ENCODE measurements around the gene ACTN4. TPM values are rescaled to one million over a fixed set of nuclear protein-coding genes. Genes with fewer than 3 reads are reported as not detected.
"Not testable (repeated sequence)": the region's sequence is repeated elsewhere in the genome, so short reads cannot be mapped to it uniquely, and the experiment has no call there.

ACTN4 gene
- total RNA-seq, 2 experiments from 2014 or later: 357 to 373 TPM

DNA sequence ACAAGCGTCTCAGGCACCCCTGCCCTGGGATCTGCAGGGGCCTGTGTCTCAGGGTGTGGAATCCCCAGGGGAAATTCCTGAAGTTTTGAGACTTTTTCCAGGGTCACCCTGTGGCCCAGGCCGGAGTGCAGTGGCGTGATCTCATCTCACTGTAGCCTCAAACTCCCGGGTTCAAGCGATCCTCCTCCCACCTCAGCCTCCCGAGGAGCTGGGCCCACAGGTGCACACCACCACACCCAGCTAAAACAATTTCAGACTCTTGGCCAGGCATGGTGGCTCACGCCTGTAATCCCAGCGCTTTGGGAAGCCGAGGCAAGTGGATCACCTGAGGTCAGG, 92.8 kb downstream of the ACTN4 start:
- Mint-ChIP-seq H3K4me1 (ENCODE audit: low read depth) (peaks cover 33% of the 10 kb centered on the region), H3K36me3 (ENCODE audit: low read depth) (no peaks in the 10 kb centered on the region), H3K4me3 (no peak overlapping the region), H3K27me3 (ENCODE audit: low read depth) (peaks cover 4% of the 10 kb centered on the region), H3K27ac (no peak overlapping the region), H3K9me3 (ENCODE audit: insufficient read depth) (no peaks in the 10 kb centered on the region)
- CTCF ChIA-PET: interaction anchor here (0.8 to 1.6 kb wide), 3 partner anchors 29 to 190 kb away, joined by 3 to 4 read pairs (median 3); partner anchors contain the start of genes MRPS12 and SARS2
- POLR2A ChIA-PET: no interaction called here
- ATAC-seq (no peak), DNase-seq (no peak)

DNA sequence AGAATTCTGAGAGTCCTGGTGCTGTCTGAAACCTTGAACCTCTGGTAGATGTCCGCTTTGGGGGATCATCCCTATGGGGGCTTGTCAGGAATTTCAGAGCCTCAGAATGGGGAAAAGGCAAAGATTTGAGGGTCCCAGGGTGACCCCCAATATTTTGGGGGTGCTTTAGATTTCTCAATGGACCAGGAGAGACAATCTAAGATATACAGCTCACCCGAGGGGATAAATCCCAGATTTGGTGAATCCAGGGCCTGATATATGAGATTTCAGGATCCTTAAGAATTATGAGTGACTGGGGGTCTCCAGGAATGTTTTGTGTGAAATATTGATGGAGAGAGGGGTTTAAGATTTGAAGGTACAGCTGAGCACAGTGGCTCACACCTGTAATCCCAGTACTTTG, 93.5 kb downstream of the ACTN4 start:
- Mint-ChIP-seq H3K27ac (no peak overlapping the region), H3K36me3 (ENCODE audit: low read depth) (no peaks in the 10 kb centered on the region), H3K4me3 (no peak overlapping the region), H3K4me1 (ENCODE audit: low read depth) (peaks cover 30% of the 10 kb centered on the region), H3K27me3 (ENCODE audit: low read depth) (peaks cover 4% of the 10 kb centered on the region), H3K9me3 (ENCODE audit: insufficient read depth) (no peaks in the 10 kb centered on the region)
- DNase-seq (no peak), ATAC-seq (no peak)
- ChIA-PET POLR2A (no interaction called here), CTCF (no interaction called here)

DNA sequence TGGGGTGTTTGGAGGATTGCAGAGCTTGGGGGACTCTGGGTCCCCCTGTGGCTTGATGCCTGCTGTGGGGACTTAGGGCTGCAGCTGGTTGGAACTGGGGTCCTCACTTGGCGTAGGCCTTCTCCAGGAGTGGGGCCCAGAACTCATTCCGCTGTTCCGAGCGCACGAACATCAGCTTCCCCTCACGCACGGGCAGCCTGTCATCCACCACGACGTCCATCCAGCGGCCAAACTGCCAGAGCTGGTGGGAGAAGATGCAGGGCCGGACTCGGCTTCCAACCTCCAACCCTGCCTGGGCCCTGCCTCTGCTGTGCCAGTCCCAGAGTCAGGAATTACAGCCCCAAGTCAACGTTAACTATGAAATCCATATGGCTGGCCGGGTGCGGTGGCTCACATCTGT, 94.2 kb downstream of the ACTN4 start:
- POLR2A ChIA-PET: interaction anchor here (0.5 kb wide), 1 partner anchor 25 kb away, joined by 3 read pairs; no protein-coding TSS in a partner anchor
- no peak for ATAC-seq

DNA sequence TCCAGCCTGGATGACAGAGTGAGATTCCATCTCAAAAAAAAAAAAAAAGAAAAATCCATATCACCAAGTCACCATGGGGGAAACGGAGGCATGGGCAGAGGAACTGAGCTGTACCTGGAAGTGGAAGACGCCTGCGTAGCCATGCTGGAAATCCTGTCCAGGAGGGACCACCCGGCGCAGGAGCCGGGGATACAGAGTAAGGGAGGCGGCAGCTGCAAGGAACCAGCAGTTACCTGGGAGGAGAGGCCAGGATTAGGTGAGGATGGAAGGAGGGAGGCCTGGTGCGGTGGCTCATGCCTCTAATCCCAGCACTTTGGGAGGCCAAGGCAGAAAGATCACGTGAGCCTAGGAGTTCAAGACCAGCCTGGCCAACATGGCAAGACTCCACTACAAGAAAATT, 94.8 kb downstream of the ACTN4 start:
- ChIA-PET CTCF (interaction anchor here (0.8 kb wide), 1 partner anchor 27 kb away, joined by 3 read pairs; no protein-coding TSS in a partner anchor), POLR2A (interaction anchor here (0.5 kb wide), 1 partner anchor 24 kb away, joined by 3 read pairs; no protein-coding TSS in a partner anchor)
- Mint-ChIP-seq H3K4me1 (ENCODE audit: low read depth) (peaks cover 25% of the 10 kb centered on the region), H3K4me3 (no peak overlapping the region), H3K27me3 (ENCODE audit: low read depth) (peaks cover 4% of the 10 kb centered on the region), H3K36me3 (ENCODE audit: low read depth) (no peaks in the 10 kb centered on the region), H3K9me3 (ENCODE audit: insufficient read depth) (no peaks in the 10 kb centered on the region), H3K27ac (no peak overlapping the region)
- DNase-seq: no peak
- no peak for ATAC-seq

More for the DNA sequence above, 94.2 kb downstream of the ACTN4 start:
- H3K36me3 Mint-ChIP-seq (ENCODE audit: low read depth): no peaks in the 10 kb centered on the region
- H3K4me1 Mint-ChIP-seq (ENCODE audit: low read depth): peaks cover 25% of the 10 kb centered on the region
- no peak for DNase-seq
- H3K4me3 Mint-ChIP-seq: no peak overlapping the region
- peaks cover 4% of the 10 kb centered on the region for H3K27me3 Mint-ChIP-seq (ENCODE audit: low read depth)
- H3K27ac Mint-ChIP-seq: no peak overlapping the region
- CTCF ChIA-PET: no interaction called here
- no peaks in the 10 kb centered on the region for H3K9me3 Mint-ChIP-seq (ENCODE audit: insufficient read depth)

DNA sequence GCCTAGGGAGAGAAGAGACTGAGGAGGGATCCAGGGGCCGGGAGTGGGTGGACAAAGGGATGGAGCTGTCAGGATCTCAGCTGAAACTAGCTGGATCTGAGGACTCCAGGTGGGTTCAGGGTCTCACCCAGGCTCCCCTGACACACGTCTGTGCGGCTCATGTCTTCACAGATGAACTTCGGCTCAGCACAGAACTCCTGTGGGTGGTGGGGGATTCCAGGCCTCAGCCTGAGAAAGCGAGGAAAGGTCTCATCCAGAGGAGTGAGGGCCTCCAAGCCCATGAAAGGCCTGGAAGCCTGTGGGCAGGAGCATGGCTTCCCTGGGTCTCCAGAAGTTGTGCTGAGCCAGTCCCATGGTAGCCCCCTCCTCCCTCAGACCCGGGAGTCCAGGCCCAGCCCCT, 95.5 kb downstream of the ACTN4 start:
- ChIA-PET POLR2A (no interaction called here), CTCF (interaction anchor here (0.8 kb wide), 1 partner anchor 26 kb away, joined by 3 read pairs; no protein-coding TSS in a partner anchor)
- no peaks in the 10 kb centered on the region for H3K9me3 Mint-ChIP-seq (ENCODE audit: insufficient read depth)
- no peak overlapping the region for H3K27ac Mint-ChIP-seq
- H3K27me3 Mint-ChIP-seq (ENCODE audit: low read depth): peaks cover under 1% of the 10 kb centered on the region
- no peaks in the 10 kb centered on the region for H3K36me3 Mint-ChIP-seq (ENCODE audit: low read depth)
- no peak overlapping the region for H3K4me3 Mint-ChIP-seq
- peaks cover 20% of the 10 kb centered on the region for H3K4me1 Mint-ChIP-seq (ENCODE audit: low read depth)
- ATAC-seq: no peak
- DNase-seq: no peak

DNA sequence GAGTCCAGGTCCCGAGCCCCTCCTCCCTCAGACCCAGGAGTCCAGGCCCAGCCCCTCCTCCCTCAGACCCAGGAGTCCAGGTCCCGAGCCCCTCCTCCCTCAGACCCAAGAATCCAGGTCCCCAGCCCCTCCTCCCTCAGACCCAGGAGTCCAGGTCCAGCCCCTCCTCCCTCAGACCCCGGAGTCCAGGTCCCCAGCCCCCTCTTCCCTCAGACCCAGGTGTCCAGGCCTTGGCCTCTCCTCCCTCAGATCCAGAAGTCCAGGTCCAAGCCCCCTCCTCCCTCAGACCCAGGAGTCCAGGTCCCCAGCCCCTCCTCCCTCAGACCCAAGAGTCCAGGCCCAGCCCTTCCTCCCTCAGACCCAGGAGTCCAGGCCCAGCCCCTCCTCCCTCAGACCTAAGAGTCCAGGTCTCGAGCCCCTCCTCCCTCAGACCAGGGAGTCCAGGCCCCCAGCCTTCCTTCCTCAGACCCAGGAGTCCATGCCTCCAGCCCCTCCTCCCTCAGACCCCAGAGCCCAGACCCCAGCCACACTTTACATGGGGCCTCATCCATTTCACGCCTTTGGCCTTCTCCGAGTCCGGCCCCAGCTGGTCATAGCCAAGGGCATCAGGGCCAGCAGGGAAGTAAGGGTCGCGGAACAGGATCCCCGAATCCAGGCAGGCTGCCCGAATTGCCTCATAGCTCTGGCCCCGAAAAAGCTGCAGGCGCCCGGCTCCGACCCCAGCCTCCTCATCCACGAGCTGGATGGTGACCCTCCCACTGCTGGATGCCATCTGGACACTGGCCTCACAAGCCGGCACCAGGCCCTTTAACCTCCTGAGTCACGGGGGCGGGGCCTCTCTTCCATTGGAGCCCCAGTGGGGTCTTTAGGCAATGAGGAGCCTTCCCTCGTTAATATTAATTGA, 96.2 kb downstream of the ACTN4 start:
- ATAC-seq (no peak), DNase-seq (no peak)
- ChIA-PET CTCF (interaction anchor here (0.9 kb wide), 1 partner anchor 187 kb away, joined by 3 read pairs; the partner anchor contains the start of genes MRPS12 and SARS2), POLR2A (no interaction called here)
- Mint-ChIP-seq H3K27me3 (ENCODE audit: low read depth) (no peaks in the 10 kb centered on the region), H3K36me3 (ENCODE audit: low read depth) (no peaks in the 10 kb centered on the region), H3K27ac (no peak overlapping the region), H3K4me3 (no peak overlapping the region), H3K4me1 (ENCODE audit: low read depth) (peaks cover 17% of the 10 kb centered on the region), H3K9me3 (ENCODE audit: insufficient read depth) (no peaks in the 10 kb centered on the region)

DNA sequence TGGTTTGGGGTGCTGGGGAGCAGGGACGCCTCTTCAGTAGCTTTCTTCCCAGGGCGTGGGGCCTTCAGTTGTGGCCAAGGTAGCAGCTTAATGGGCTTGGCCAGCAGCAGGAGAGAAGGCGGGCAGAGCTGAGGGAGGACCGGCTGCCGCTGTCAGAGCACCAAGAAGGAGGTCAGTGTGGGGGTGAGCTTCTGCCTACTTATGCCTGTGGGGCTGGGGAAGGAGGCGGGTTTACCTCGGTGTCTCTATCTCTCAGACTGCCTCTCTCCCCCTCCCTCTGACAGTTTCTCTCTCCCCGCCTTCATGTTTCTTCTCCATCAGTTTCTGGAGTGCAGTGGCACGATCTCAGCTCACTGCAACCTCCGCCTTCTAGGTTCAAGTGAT, 96.8 kb downstream of the ACTN4 start, which contains the start of gene CAPN12:
Gene CAPN12, minus strand, starts transcription at position 177 of the 384 bp plus-strand sequence. CDS start 309 bp downstream, outside the sequence.
- H3K9me3 Mint-ChIP-seq (ENCODE audit: insufficient read depth): no peaks in the 10 kb centered on the region
- POLR2A ChIA-PET: no interaction called here
- DNase-seq: no peak
- no peaks in the 10 kb centered on the region for H3K27me3 Mint-ChIP-seq (ENCODE audit: low read depth)
- H3K4me3 Mint-ChIP-seq: no peak within 1 kb of the TSS
- CTCF ChIA-PET: interaction anchor here (0.9 kb wide), 1 partner anchor 186 kb away, joined by 3 read pairs; the partner anchor contains the start of genes MRPS12 and SARS2
- H3K36me3 Mint-ChIP-seq (ENCODE audit: low read depth): no peaks in the 10 kb centered on the region
- no peak for ATAC-seq
- peaks cover 12% of the 10 kb centered on the region for H3K4me1 Mint-ChIP-seq (ENCODE audit: low read depth)
- H3K27ac Mint-ChIP-seq: no peak within 1 kb of the TSS

DNA sequence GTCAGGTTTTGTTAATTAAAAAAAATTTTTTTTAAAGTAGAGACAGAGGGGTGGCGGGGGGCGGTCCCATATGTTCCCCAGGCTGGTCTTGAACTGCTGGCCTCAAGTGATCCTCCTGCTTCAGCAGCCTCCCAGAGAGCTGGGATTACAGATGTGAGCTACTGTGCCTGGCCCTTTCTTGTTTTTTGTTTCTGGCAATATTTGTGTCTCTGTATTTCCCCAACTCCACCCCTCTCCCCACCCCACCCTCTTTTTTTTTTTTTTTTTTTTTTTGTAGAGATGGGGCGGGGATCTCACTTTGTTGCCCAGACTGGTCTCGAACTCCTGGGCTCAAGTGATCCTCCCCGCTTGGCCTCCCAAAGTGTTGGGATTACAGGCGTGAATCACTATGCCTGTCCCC, 97.4 kb downstream of the ACTN4 start:
- no peaks in the 10 kb centered on the region for H3K27me3 Mint-ChIP-seq (ENCODE audit: low read depth)
- no peak overlapping the region for H3K4me3 Mint-ChIP-seq
- CTCF ChIA-PET: interaction anchor here (0.9 kb wide), 1 partner anchor 186 kb away, joined by 3 read pairs; the partner anchor contains the start of genes MRPS12 and SARS2
- H3K27ac Mint-ChIP-seq: no peak overlapping the region
- POLR2A ChIA-PET: no interaction called here
- peaks cover 6% of the 10 kb centered on the region for H3K4me1 Mint-ChIP-seq (ENCODE audit: low read depth)
- no peaks in the 10 kb centered on the region for H3K36me3 Mint-ChIP-seq (ENCODE audit: low read depth)
- DNase-seq (no peak), ATAC-seq (no peak)
- no peaks in the 10 kb centered on the region for H3K9me3 Mint-ChIP-seq (ENCODE audit: insufficient read depth)

DNA sequence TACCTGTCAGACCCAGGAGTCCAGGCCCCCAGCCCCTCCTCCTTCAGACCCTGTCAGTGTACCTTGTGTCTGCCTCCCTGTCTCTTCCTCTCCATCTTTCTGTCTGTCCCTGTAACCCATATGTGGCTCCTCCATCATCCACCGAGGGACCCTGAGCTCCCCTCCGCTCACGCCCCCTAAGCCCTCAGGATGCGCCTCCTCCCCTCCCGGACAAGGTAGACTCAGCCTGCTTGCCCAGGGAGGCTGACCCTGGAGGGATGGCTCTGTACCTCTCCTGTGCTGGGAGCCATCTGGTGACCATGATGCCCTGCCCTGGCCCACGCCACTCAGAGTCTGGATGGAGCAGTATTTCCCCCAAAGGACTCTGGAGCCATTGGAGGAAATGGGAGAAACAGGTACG, 97.9 kb downstream of the ACTN4 start:
- no peak for ATAC-seq
- ChIA-PET POLR2A (no interaction called here), CTCF (no interaction called here)
- no peak for DNase-seq
- Mint-ChIP-seq H3K27ac (no peak overlapping the region), H3K4me3 (no peak overlapping the region), H3K27me3 (ENCODE audit: low read depth) (peaks cover 3% of the 10 kb centered on the region), H3K36me3 (ENCODE audit: low read depth) (no peaks in the 10 kb centered on the region), H3K4me1 (ENCODE audit: low read depth) (peaks cover 2% of the 10 kb centered on the region), H3K9me3 (ENCODE audit: insufficient read depth) (no peaks in the 10 kb centered on the region)

DNA sequence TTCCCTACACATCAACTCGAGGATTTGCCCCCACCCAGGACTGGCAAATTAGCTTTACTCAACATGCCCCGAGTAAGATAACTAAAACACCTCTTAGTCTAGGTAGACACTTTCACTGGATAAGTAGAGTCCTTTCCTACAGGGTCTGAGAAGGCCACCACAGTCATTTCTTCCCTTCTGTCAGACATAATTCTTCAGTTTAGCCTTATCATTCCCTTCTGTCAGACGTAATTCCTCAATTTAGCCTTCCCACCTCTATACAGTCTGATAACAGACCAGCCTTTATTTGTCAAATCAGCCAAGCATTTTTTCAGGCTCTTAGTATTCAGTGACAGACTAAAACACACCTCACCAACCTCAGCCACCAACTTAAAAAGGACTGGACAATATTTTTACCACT, 106.3 kb downstream of the ACTN4 start:
- DNase-seq; ATAC-seq; H3K36me3 Mint-ChIP-seq (ENCODE audit: low read depth); H3K9me3 Mint-ChIP-seq (ENCODE audit: insufficient read depth); CTCF ChIA-PET; H3K4me1 Mint-ChIP-seq (ENCODE audit: low read depth); H3K27ac Mint-ChIP-seq; H3K4me3 Mint-ChIP-seq; POLR2A ChIA-PET: not testable (repeated sequence)
- H3K27me3 Mint-ChIP-seq (ENCODE audit: low read depth): peaks cover 14% of the 10 kb centered on the region

DNA sequence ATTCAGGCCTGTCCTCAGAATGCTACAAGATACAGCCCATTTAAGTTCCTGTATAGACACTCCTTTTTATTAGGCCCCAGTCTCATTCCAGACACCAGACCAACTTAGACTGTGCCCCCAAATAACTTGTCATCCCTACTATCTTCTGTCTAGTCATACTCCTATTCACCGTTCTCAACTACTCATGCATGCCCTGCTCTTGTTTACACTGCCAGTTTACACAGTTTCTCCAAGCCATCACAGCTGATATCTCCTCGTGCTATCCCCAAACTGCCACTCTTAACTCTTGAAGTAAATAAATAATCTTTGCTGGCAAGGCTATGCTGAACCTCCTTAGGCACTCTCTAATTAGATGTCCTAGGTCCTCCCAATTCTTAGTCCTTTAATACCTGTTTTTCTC, 106.7 kb downstream of the ACTN4 start:
- CTCF ChIA-PET; H3K4me1 Mint-ChIP-seq (ENCODE audit: low read depth); DNase-seq; ATAC-seq; H3K27ac Mint-ChIP-seq; H3K4me3 Mint-ChIP-seq; POLR2A ChIA-PET; H3K9me3 Mint-ChIP-seq (ENCODE audit: insufficient read depth); H3K36me3 Mint-ChIP-seq (ENCODE audit: low read depth): not testable (repeated sequence)
- H3K27me3 Mint-ChIP-seq (ENCODE audit: low read depth): peaks cover 14% of the 10 kb centered on the region

DNA sequence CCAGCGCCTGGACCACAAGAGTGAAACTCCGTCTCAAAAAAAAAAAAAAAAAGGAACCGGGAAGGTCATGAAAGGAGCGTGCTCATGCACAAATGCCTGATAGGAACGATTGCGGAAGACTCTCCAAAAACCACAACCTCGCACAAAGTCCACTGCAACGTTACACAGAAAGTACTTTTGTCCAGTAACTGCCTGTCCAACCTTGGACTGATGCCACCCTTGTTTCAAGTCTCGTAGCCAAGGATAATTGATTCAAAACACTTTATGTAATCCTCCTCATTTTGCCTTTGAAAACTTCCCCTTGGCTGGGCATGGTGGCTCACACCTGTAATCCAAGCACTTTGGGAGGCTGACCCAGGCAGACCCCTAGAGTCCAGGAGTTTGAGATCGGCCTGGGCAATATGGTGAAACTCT, 112.1 kb downstream of the ACTN4 start:
- ChIA-PET POLR2A (no interaction called here), CTCF (no interaction called here)
- no peak overlapping the region for H3K4me3 Mint-ChIP-seq
- no peak overlapping the region for H3K27ac Mint-ChIP-seq
- no peaks in the 10 kb centered on the region for H3K9me3 Mint-ChIP-seq (ENCODE audit: insufficient read depth)
- no peaks in the 10 kb centered on the region for H3K27me3 Mint-ChIP-seq (ENCODE audit: low read depth)
- ATAC-seq (no peak), DNase-seq (no peak)
- no peaks in the 10 kb centered on the region for H3K4me1 Mint-ChIP-seq (ENCODE audit: low read depth)
- no peaks in the 10 kb centered on the region for H3K36me3 Mint-ChIP-seq (ENCODE audit: low read depth)

Measured in activated CD8-positive, alpha-beta T cell treated with anti-CD3 and anti-CD28 coated beads, Interleukin-2, amount 10 ng/mL, durations not matched to agents 7 days and 5 days (primary cell).